WTC11 (cell line): ENCODE measurements around the gene LRRC38.

Experiments
- ETV6 ChIP-seq: sonication (generic); formaldehyde crosslinking; IDR thresholded peaks from 2 replicates; pipeline ENCODE4 v1.8.1; 2022; ENCODE audit warnings: mild to moderate bottlenecking, missing genetic modification reagents
- IRF1 ChIP-seq: sonication (generic); formaldehyde crosslinking; IDR thresholded peaks from 2 replicates; pipeline ENCODE4 v1.8.0; 2023; ENCODE audit warnings: missing genetic modification reagents
- MAX ChIP-seq: sonication (generic); formaldehyde crosslinking; IDR thresholded peaks from 2 replicates; pipeline ENCODE4 v1.8.0; 2022; ENCODE audit warnings: mild to moderate bottlenecking, missing genetic modification reagents
- NR2C2 ChIP-seq: sonication (generic); formaldehyde crosslinking; IDR thresholded peaks from 2 replicates; pipeline ENCODE4 v1.8.0; 2022; ENCODE audit warnings: mild to moderate bottlenecking, missing genetic modification reagents
- ZNF232 ChIP-seq: sonication (generic); formaldehyde crosslinking; IDR thresholded peaks from 2 replicates; pipeline ENCODE4 v1.8.0; 2022; ENCODE audit warnings: mild to moderate bottlenecking, missing genetic modification reagents
- ZNF425 ChIP-seq: fragments of 250-450 bp; sonication (Bioruptor Pico); conservative IDR thresholded peaks from 2 replicates; pipeline ENCODE4 v1.9.0; 2021; ENCODE audit warnings: mild to moderate bottlenecking

GRCh38 chr1:13540866-13541265, 27.1 kb upstream of the LRRC38 start:
- no peak for TF ChIP-seq MAX (CRISPR knock-in tag)
- TF ChIP-seq ZNF232 (CRISPR knock-in tag), result no peak
- TF ChIP-seq IRF1 (CRISPR knock-in tag), result no peak
- no peak for TF ChIP-seq ETV6
- no peak for TF ChIP-seq NR2C2 (CRISPR knock-in tag)
- TF ChIP-seq ZNF425, result no peak
